AG09309 (cell line): ENCODE measurements around the gene C10orf62.
A peak's percentile ranks its signal among the peaks of the same experiment; 100 is the strongest.

Source experiments
- DNase-seq: peaks from one replicate; pipeline ENCODE4 v3.0.0-alpha.2; 2010; ENCODE audit warnings: low read depth
- H3K4me3 ChIP-seq: 2 replicates; pipeline ENCODE4 v1.5.1; 2011; ENCODE audit warnings: mild to moderate bottlenecking, low read depth, low read length, moderate library complexity; ENCODE audit not compliant: control insufficient read depth
- CTCF ChIP-seq: IDR thresholded peaks from 2 replicates; pipeline ENCODE4 v1.5.1; 2011; ENCODE audit warnings: mild to moderate bottlenecking, low read depth, low read length, inconsistent platforms; ENCODE audit not compliant: insufficient read depth, control insufficient read depth; ENCODE audit errors: missing control alignments

The C10orf62 gene

GRCh38 chr10:97567891-97568290, 21.6 kb upstream of the C10orf62 start:
- H3K4me3 ChIP-seq = no peak overlapping the region
- no peak for DNase-seq
- no peak for TF ChIP-seq CTCF

GRCh38 chr10:97570146-97570788, 19.3 kb upstream of the C10orf62 start:
- TF ChIP-seq CTCF = no peak
- H3K4me3 ChIP-seq = no peak overlapping the region
- DNase-seq = no peak

- DNase-seq = no peak
- no peak overlapping the region for H3K4me3 ChIP-seq
- no peak for TF ChIP-seq CTCF
Observed at GRCh38 chr10:97570789-97571471, 18.6 kb upstream of the C10orf62 start.

GRCh38 chr10:97571622-97572021, 17.9 kb upstream of the C10orf62 start:
- TF ChIP-seq CTCF = no peak
- DNase-seq = no peak

GRCh38 chr10:97572214-97572989, 17.1 kb upstream of the C10orf62 start, which contains the start of gene ANKRD2:
Gene ANKRD2 (plus strand): TSS chr10:97572779. CDS start chr10:97572789, 10 bp downstream.
- H3K4me3 ChIP-seq = no peak within 1 kb of the TSS
- TF ChIP-seq CTCF = peak; percentile 93
- DNase-seq = peak; percentile 27

More at GRCh38 chr10:97571622-97572021, 17.9 kb upstream of the C10orf62 start:
- no peak overlapping the region for H3K4me3 ChIP-seq

GRCh38 chr10:97573021-97573420, 16.5 kb upstream of the C10orf62 start:
- H3K4me3 ChIP-seq = no peak overlapping the region
- TF ChIP-seq CTCF = no peak
- no peak for DNase-seq
